Pulmonary artery endothelial cell (primary cell): ENCODE results near the gene FKRP. TPM values are rescaled to one million over a fixed set of nuclear protein-coding genes. Genes with fewer than 3 reads are reported as not detected.
"Not testable (repeated sequence)": the region's sequence is repeated elsewhere in the genome, so short reads cannot be mapped to it uniquely, and the experiment has no call there.

Experiments used
- DNase-seq: peaks from one replicate; pipeline ENCODE4 v3.0.0-alpha.2; 2011; ENCODE audit warnings: low read depth, low spot score
- total RNA-seq: library from RNA; depleted of rRNA; stranded (reverse); fragments of >200 nt; gene quantifications from 2 replicates; pipeline ENCODE4 v1.2.3, GENCODE V29; 2014

Gene FKRP
- total RNA-seq, 1 donor from 2014 or later: 15.4 TPM

DNA sequence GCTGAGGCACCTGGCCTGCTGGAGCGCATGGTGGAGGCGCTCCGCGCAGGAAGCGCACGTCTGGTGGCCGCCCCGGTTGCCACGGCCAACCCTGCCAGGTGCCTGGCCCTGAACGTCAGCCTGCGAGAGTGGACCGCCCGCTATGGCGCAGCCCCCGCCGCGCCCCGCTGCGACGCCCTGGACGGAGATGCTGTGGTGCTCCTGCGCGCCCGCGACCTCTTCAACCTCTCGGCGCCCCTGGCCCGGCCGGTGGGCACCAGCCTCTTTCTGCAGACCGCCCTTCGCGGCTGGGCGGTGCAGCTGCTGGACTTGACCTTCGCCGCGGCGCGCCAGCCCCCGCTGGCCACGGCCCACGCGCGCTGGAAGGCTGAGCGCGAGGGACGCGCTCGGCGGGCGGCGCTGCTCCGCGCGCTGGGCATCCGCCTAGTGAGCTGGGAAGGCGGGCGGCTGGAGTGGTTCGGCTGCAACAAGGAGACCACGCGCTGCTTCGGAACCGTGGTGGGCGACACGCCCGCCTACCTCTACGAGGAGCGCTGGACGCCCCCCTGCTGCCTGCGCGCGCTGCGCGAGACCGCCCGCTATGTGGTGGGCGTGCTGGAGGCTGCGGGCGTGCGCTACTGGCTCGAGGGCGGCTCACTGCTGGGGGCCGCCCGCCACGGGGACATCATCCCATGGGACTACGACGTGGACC, 10.1 kb downstream of the FKRP start:
- DNase-seq: no peak

DNA sequence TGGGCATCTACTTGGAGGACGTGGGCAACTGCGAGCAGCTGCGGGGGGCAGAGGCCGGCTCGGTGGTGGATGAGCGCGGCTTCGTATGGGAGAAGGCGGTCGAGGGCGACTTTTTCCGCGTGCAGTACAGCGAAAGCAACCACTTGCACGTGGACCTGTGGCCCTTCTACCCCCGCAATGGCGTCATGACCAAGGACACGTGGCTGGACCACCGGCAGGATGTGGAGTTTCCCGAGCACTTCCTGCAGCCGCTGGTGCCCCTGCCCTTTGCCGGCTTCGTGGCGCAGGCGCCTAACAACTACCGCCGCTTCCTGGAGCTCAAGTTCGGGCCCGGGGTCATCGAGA, 10.7 kb downstream of the FKRP start:
- no peak for DNase-seq

DNA sequence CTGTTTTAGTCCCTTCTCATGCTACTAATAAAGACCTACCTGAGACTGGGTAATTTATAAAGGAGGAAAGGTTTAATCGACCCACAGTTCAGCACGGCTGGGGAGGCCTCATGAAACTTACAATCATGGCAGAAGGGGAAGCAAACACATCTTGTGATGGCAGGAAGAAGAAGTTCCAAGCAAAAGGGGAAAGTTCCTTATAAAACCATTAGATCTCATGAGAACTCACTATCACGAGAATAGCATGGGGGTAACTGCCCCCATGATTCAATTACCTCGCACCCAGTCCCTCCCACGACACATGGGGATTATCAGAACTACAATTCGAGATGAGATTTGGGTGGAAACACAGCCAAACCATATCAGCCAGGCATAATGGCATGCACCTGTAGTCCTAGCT, 13.3 kb downstream of the FKRP start:
- DNase-seq: no peak

DNA sequence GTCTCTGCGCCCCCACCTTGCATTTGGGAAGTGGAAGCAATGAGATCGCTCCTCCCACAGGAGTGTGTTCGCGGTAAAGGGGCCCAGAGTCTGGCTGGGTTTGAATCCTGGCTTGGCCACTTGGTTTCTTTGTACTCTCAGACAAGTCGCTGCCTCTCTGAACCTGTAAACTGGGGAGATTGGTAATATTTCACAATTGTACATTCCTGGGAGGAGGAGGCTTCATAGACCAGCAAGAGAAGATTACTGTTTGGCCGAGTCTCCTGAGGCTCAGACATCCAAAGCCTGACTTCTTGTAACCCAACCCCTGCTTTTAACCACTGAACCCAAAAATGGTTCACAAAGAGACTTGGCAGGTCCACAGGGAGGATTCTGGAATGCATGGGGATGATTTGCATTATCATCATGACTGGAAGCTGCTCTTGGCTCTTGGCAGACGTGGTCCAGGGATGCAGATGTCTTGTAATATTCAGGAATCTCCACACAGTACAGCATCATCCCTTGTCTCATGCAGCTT, 14.0 kb downstream of the FKRP start:
- no peak for DNase-seq

DNA sequence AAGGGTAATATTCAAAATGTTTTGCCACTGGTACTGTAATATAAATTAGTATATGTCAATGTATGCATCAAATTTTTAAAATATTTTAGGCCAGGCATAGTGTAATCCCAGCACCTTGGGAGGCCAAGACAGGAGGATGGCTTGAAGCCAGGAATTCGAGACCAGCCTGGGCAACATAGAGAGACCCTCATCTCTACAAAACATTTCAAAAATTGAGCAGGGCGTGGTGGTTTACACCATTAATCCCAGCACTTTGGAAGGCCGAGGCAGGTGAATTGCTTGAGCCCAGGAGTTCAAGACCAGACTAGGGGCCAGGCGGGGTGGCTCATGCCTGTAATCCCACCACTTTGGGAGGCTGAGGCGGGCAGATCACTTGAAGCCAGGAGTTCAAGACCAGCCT, 14.5 kb downstream of the FKRP start:
- no peak for DNase-seq

DNA sequence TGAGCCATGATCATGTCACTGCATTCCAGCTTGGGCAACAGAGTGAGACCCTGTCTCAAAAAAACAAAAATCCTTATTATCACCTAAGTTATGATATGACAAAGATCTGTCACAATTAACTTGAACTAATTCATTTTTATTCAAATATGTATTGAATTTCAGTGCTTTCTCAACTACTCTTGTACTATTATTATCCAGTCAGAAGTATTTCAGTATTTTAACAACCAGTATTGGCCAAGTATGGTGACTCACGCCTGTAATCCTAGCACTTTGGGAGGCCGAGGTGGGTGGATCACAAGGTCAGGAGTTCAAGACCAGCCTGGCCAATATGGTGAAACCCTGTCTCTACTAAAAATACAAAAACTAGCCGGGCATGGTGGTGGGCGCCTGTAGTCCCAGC, 15.0 kb downstream of the FKRP start:
- DNase-seq: not testable (repeated sequence)

DNA sequence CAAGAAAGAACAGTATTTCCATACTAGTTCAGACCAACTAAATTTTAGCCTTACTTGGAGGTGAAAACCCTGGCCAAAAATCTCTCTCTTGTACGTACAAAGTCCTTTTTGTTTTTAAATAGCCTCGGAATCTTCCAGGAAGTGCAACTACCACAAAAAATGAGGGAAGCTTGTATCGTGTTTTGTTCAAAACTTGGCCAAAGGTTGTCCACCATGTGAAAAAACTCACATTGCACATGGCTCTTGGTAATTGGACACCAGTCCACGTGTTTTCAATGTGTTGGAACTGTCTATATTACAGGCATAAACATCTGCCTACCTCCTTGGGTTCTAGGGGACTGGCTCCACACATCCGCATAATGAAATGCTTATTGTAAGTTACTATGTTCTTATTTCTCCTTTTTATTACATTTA, 15.6 kb downstream of the FKRP start:
- DNase-seq: no peak

DNA sequence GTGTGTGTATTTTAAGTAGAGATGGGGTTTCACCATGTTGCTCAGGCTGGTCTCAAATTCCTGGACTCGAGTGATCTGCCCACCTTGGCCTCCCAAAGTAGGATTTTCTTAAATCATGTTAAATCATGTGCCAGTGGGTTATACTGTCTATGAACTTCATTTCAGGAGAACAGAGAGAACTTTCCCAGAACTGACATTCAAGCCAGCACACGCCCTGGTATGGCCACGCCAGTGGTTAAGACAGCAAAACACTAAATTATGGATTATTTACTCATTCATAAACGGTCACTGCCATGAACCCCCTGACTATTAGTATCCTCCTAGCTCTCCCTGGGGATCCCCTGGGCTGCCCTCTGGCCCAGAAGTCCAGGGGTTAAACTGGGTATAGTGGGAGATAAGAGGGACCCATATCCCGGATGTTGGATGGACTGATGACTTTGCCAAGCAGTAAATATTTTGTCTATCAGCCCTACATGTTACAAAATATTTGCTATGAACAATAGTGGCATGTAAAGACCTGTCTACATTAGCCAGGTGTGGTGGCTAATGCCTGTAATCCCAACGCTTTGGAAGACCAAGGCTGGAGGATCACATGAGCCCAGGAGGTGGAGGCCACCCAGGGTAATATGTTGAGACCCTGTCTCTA, 16.5 kb downstream of the FKRP start:
- DNase-seq: no peak

DNA sequence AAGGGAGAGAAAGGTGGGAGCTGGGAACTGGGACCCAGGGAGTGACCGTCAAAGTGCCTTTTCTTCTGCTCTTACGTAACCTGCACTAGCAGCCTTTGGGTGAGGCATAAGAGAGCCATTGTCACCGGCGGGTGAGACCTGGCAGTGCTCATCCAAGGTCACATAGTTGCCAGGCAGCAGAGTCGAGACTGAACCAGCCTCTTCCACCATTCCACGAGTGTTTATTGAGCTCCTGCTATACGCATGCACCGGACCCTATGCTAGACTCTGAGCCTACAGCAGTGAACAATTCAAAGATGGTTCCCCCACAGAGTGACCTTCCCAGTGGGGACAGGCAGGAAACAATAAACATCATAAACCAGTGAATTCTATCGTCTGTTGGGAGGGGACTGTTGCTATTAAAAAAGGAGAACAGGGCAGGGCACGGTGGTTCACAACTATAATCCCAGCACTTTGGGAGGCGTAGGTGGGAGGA, 19.0 kb downstream of the FKRP start:
- DNase-seq: no peak

DNA sequence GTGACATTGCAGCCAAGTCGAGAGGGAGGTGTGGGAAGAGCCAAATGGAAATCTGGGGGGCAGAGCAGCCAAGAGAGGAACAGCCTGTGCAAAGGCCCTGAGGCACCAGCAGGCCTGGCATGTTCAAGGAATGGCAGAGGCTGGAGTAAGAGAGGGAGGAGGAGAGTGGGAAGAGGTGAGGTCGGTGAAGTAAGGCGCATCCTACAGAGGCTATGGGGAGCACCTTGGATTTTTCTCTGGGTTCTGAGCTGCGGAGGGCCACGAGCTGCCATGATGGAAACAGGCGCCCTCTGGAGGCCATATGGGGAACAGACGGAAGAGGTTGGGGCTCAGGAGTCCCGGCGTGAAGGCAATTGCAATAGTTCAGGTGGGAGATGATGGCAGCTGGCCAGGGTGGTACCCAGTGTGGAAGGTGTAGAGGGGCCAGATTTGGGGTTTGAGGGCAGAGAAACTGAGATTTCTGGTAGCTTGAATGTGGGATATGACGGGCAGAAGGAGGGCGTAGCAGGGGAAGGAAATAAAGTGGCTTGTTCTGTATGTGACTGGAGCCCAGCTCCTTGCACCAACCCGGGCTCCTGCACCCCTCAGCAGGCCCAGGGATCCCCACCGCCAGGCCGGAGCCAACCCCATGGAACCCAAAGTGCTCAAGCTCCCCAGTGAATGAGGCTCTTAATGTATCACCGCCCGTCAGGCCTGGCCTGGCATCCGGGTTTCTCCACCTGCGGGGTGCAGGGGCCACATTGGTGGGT, 20.9 kb downstream of the FKRP start:
- DNase-seq: no peak

DNA sequence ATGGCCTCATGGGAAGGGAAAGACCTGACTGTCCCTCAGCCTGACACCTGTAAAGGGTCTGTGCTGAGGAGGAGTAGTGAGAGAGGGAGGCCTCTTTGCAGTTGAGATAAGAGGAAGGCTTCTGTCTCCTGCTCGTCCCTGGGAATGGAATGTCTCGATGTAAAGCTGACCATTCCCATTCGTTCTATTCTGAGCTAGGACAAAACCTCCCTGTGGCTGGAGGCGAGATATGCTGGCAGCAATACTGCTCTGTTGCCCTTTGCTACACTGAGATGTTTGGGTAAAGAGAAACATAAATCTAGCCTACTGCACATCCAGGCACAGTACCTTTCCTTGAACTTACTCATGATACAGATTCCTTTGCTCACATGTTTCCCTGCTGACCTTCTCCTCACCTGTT, 22.9 kb downstream of the FKRP start:
- not testable (repeated sequence) for DNase-seq

DNA sequence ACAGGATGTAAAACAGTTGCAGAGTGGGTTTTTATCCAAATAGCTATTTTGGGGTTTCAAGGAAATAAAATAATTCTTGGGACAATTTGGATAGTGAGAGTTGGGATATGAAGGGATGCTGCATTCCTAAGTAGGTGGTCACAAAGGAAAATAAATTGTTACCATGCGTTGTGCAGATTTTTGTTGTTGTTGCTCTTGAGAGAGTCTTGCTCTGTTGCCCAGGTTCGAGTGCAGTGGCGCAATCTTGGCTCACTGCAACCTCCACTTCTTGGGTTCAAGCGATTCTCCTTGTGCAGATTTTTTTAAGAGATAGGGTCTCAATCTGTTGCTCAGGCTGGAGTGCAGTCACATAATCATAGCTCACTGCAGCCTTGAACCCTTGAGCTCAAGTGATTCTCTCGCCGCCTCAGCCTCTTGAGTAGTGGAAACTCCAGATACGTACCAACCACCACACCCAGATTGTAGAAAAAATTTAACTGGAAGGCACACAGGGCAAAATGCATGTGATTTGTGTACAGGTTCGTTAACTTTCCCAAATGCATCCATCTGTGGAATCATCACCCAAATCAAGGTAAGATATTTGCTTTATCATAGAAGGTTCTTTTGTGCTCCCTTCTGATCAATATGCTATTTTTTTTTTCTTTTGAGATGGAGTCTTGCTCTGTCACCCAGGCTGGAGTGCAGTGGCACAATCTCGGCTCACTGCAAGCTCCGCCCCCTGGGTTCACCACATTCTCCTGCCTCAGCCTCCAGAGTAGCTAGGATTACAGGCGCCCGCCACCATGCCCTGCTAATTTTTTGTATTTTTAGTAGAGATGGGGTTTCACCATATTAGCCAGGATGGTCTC, 26.5 kb downstream of the FKRP start:
- DNase-seq: no peak

DNA sequence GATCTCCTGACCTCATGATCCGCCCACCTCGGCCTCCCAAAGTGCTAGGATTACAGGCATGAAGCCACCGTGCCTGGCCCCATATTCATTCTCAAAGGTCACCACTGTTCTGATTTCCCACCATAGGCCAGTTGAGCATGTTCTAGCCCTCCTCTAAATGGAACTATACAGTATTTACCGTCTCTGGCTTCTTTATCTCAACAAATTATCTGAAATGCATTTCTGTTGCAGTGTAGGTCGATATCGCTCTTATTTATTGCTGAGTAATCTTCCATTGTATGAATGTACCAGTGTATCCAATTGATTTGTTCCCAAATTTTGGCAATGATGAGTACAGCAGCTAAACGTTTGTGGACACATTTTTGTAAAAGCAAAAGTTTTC, 27.2 kb downstream of the FKRP start:
- no peak for DNase-seq

DNA sequence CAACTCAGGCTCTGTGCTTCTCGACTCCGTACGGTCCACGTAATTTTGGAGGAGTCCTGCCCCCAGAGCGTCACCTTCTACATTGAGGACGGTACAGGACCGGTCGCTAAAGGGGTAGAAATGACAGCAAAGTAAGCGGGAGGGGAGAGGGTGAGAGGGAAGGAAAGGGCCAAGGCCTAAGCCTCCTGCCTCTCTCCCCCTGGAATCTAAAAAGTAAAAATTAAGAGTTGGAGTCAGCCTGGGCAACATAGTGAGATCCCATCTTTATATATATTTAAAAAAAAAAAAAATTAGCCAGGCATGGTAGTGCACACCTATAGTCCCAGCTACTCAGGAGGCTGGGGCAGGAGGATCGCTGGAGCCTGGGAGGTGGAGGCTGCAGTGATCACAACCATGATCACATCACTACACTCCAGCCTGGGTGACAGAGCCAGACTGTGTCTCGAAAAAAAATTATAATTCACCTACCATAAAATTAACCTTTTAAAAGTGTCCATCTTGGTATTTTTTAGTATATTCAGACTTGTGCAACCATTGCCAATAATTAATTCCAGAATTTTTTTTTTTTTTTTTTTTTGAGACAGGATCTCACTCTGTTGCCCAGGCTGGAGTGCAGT, 29.9 kb downstream of the FKRP start:
- DNase-seq: no peak

DNA sequence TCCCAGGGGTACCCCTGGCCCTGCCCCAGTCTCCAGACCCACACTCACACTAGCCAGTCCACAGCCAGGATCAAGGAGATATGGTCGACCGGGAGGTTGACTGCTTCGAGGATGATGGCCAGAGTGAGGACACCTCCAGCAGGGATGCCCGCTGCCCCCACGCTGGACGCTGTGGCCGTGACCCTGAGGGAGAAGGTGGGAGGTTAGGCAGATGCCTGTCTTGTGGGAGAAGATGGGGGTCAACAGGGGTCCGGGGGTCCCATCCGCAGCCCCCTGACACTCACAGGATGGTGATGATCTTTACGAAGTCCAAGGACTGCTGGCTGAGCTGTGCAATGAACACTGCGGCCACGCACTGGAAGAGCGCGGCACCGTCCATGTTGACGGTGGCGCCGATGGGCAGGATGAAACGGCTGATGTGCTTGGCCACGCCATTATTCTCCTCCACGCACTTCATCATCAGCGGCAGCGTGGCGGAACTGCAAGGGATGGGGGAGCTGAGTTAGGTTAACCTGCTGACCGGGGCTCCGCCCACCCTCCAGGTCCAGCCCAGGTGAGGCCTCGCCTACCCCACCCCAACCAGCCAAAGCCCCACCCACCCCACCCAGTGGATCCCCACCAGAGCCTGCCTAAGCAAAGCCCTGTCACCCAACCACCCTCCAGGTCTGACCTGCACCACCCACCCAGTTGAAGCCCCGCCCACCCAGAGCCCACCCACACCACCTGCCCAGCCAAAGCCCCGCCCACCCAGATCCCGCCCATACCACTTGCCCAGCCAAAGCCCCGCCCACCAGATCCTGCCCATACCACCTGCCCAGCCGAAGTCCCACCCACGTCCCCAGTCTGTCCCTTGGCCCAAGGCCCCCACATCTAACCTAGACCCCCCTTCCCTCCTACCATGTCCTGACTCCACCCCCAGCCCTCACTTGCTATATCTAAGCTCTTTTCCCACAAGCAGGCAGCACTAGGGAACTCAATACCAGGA, 31.4 kb downstream of the FKRP start:
- no peak for DNase-seq

DNA sequence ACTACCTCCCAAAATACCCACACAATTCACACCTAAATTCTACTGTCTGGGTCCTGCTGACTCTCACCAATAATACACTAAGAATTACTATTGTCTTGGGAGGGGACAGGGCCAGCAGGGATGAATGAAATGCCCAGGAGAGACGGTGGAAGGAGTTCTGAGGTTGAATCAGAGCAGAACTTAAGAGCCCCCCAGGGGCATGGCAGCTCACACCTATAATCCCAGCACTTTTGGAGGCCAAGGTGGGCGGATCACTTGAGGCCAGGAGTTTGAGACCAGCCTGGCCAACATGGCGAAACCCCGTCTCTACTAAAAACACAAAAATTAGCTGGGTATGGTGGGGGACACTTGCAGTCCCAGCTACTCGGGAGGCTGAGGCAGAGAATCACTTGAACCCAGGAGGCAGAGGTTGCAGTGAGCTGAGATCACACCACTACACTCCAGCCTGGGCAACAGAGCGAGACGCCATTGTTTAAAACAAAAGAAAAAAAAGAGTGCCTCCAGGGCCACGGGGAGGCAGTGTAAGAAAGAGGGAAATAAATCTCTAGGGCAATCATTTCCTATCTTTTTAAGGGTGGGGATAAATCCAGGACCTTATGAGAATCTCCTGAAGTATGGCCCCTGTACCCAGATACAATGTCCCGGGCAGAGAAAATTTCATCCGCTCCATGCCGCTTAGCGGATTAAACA, 32.2 kb downstream of the FKRP start:
- not testable (repeated sequence) for DNase-seq

DNA sequence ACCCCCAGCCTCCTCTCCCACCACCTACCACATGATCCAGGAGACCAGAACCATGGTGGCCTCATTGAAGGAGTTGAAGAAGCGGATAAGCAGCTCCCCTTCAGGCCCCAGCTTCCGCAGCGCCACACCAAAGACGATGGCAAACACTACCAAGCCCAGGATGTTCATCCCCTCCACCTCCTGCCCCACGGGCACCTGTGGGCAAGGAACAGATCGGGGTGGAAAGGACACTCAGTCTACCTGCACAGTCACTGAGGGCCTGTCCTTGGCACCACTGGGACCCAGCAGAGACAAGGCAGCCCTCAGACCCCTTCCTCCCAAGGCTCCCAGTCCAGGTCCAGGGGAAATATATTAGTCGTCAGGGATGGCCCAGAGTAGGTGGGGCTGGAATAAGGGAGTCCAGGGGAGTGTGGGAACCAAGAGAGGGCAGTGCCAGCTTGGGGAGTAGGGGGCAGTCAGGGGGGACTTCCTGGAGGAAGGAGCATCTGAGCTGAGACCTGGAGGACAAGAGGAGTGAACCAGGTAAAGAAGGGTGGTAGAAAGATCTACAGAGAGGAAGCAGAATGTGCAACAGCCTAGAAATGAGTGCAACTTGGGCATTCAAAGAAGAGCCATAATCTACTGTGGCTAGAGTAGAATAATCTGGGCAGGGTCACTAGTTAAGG, 36.6 kb downstream of the FKRP start:
- no peak for DNase-seq

DNA sequence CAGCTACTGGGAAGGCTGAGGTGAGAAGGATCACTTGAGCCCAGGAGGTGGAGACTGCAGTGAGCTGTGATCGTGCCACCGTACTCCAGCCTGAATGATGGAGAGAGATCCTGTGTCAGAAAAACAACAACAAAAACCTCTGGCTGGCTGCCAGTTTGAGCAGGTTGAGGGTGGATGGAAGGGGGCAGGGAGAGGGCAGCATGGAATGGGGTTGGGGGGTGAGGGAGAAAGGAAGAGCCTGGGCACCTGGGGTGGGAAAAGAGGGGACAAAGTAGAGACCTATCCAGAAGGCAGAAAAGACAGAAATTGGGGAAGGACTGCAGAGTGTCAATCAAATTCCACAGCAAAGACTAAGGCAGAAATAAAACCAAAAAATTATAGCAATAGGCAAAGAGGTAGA, 37.8 kb downstream of the FKRP start:
- DNase-seq: no peak
